Measurements from ENCODE around the gene GATAD2B.
"Not testable (repeated sequence)": the region's sequence is repeated elsewhere in the genome, so short reads cannot be mapped to it uniquely, and the experiment has no call there.

GATAD2B gene

DNA sequence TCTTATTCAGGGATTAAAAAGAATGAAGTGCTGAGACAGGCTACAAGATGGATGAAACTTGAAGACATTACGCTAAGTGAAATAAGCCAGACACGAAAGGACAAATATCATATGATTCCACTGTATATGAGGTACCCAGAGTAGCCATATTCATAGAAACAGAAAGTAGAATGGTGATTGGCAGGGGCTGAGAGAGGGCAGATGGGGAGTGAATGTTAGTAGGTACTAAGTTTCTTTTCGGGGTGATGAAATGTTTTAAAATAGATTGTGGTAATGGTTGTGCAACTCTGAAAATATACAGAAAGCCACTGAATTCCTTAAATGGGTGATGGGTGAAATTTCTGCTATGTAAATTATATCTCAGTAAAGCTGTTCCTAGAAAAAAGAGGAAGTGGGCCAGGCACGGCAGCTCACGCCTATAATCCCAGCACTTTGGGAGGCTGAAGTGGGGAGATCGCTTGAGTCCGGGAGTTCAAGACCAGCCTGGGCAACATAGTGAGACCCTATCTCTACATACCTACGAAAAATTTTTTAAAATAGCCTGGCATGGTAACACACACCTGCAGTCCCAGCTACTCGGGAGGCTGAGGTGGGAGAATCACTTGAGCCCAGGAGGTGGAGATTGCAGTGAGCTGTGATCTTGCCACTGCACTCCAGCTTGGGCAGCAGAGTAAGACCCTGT, 131.7 kb downstream of the GATAD2B start:
- peak overlapping the region; percentile 32 for H3K4me3 ChIP-seq (ENCODE audit: low read depth, low read length)
- DNase-seq (ENCODE audit: low read depth, low spot score), result peak; percentile 72
- CTCF ChIA-PET, result interaction anchor here (1.4 to 5.5 kb wide), 4 partner anchors 10 to 196 kb away, joined by 3 to 22 read pairs (median 12); partner anchors contain the start of genes DENND4B and RAB13
- POLR2A ChIA-PET, result interaction anchor here (0.9 to 1.4 kb wide), 3 partner anchors 176 to 200 kb away, joined by 3 to 10 read pairs (median 3); partner anchors contain the start of genes RAB13 and RPS27
- TF ChIP-seq, protein P1, sequence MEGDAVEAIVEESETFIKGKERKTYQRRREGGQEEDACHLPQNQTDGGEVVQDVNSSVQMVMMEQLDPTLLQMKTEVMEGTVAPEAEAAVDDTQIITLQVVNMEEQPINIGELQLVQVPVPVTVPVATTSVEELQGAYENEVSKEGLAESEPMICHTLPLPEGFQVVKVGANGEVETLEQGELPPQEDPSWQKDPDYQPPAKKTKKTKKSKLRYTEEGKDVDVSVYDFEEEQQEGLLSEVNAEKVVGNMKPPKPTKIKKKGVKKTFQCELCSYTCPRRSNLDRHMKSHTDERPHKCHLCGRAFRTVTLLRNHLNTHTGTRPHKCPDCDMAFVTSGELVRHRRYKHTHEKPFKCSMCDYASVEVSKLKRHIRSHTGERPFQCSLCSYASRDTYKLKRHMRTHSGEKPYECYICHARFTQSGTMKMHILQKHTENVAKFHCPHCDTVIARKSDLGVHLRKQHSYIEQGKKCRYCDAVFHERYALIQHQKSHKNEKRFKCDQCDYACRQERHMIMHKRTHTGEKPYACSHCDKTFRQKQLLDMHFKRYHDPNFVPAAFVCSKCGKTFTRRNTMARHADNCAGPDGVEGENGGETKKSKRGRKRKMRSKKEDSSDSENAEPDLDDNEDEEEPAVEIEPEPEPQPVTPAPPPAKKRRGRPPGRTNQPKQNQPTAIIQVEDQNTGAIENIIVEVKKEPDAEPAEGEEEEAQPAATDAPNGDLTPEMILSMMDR (IDR thresholded peaks at IDR 0.05; ENCODE audit: insufficient read depth, low read length, missing control alignments), result no peak

- no peak for DNase-seq (ENCODE audit: low read depth, low spot score)
- POLR2A ChIA-PET, result interaction anchor here (0.5 to 1.4 kb wide), 3 partner anchors 167 to 200 kb away, joined by 3 to 10 read pairs (median 4); partner anchors contain the start of genes RAB13 and RPS27
- peak overlapping the region; percentile 32 for H3K4me3 ChIP-seq (ENCODE audit: low read depth, low read length)
- CTCF ChIA-PET, result interaction anchor here (3.5 to 5.5 kb wide), 2 partner anchors 156 to 197 kb away, joined by 20 to 22 read pairs; partner anchors contain the start of genes DENND4B and RAB13
- TF ChIP-seq, protein P1 (IDR thresholded peaks at IDR 0.05; ENCODE audit: insufficient read depth, low read length, missing control alignments), result no peak
Observed at GRCh38 chr1:153790313-153790965, 132.3 kb downstream of the GATAD2B start.

- ChIA-PET CTCF (interaction anchor here (3.5 to 5.5 kb wide), 2 partner anchors 156 to 198 kb away, joined by 20 to 22 read pairs; partner anchors contain the start of genes DENND4B and RAB13), POLR2A (interaction anchor here (0.5 kb wide), 1 partner anchor 168 kb away, joined by 4 read pairs; no protein-coding TSS in a partner anchor)
- TF ChIP-seq, protein P1 (IDR thresholded peaks at IDR 0.05; ENCODE audit: insufficient read depth, low read length, missing control alignments), result no peak
- H3K4me3 ChIP-seq (ENCODE audit: low read depth, low read length), result no peak overlapping the region
- no peak for DNase-seq (ENCODE audit: low read depth, low spot score)
Observed at GRCh38 chr1:153789478-153790034, 133.2 kb downstream of the GATAD2B start.

GRCh38 chr1:153786038-153786790, 136.6 kb downstream of the GATAD2B start:
- TF ChIP-seq, protein P1 (IDR thresholded peaks at IDR 0.05; ENCODE audit: insufficient read depth, low read length, missing control alignments), result no peak
- ChIA-PET POLR2A (no interaction called here), CTCF (interaction anchor here (1.3 to 1.9 kb wide), 2 partner anchors 11 to 200 kb away, joined by 5 to 6 read pairs; partner anchors contain the start of gene RAB13)
- no peak for DNase-seq (ENCODE audit: low read depth, low spot score)
- H3K4me3 ChIP-seq (ENCODE audit: low read depth, low read length), result no peak overlapping the region

GRCh38 chr1:153783233-153784190, 139.3 kb downstream of the GATAD2B start:
- peak overlapping the region; percentile 71 for H3K4me3 ChIP-seq (ENCODE audit: low read depth, low read length)
- TF ChIP-seq, protein P1 (IDR thresholded peaks at IDR 0.05; ENCODE audit: insufficient read depth, low read length, missing control alignments), result peak; percentile 26
- ChIA-PET POLR2A (interaction anchor here (0.6 to 1.2 kb wide), 4 partner anchors 8 to 207 kb away, joined by 3 read pairs; partner anchors contain the start of genes RAB13, RPS27 and SLC27A3), CTCF (interaction anchor here (1.4 kb wide), 1 partner anchor 15 kb away, joined by 5 read pairs; no protein-coding TSS in a partner anchor)
- DNase-seq (ENCODE audit: low read depth, low spot score), result no peak

DNA sequence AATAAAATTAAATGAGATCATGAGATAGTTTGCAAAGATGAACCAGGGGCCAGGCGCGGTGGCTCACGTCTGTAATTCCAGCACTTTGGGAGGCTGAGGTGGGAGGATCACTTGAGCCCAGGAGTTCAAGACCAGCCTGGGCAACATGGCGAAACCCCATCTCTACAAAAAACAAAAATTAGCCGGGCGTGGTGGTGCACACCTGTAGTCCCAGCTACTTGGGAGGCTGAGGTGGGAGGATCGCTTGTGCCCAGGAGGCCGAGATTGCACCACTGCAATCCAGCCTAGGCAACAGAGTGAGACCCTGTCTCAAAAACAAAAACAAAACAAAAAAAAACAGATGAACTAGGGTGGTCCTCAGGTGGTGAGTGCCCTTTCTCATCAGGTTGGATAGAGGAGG, 140.1 kb downstream of the GATAD2B start:
- peak overlapping the region; percentile 71 for H3K4me3 ChIP-seq (ENCODE audit: low read depth, low read length)
- POLR2A ChIA-PET; DNase-seq (ENCODE audit: low read depth, low spot score): not testable (repeated sequence)
- CTCF ChIA-PET, result interaction anchor here (1.7 kb wide), 1 partner anchor 204 kb away, joined by 5 read pairs; the partner anchor contains the start of gene RAB13

Data from AG04449 (cell line).